HL-60 (cell line): Measurements from ENCODE around the gene KIDINS220.

Experiments
- DNase-seq, 2 experiments: peaks; one replicate each; pipeline ENCODE4 v3.0.0-alpha.2; 2010 to 2020; ENCODE audit warnings: low read depth in 1 of 2, low spot score in 1 of 2
- H3K27ac ChIP-seq: fragments of 250-450 bp; sonication (Bioruptor Pico); replicated peaks from 2 replicates; pipeline ENCODE4 v1.5.1; 2020; ENCODE audit warnings: mild to moderate bottlenecking, moderate library complexity
- H3K27me3 ChIP-seq: fragments of 250-450 bp; sonication (Bioruptor Pico); 2 replicates; pipeline ENCODE4 v1.5.1; 2021; ENCODE audit warnings: mild to moderate bottlenecking, moderate library complexity; ENCODE audit not compliant: insufficient read depth, poor library complexity, severe bottlenecking
- H3K4me3 ChIP-seq: replicated peaks from 2 replicates; pipeline ENCODE4 v1.5.1; 2011; ENCODE audit warnings: mild to moderate bottlenecking, control low read depth, low read length; ENCODE audit not compliant: insufficient read depth
- GABPA ChIP-seq: IDR thresholded peaks from 2 replicates; pipeline ENCODE4 v1.6.1; 2012; ENCODE audit warnings: low read depth
- POLR2AphosphoS5 ChIP-seq: IDR thresholded peaks from 2 replicates; pipeline ENCODE4 v1.6.1; 2012; ENCODE audit warnings: low read depth
- REST ChIP-seq: IDR thresholded peaks from 2 replicates; pipeline ENCODE4 v1.6.1; 2012; ENCODE audit warnings: low read depth; ENCODE audit not compliant: insufficient replicate concordance
- SPI1 ChIP-seq: IDR thresholded peaks from 2 replicates; pipeline ENCODE4 v1.6.1; 2012; ENCODE audit warnings: low read depth, mild to moderate bottlenecking, borderline replicate concordance
- TF ChIP-seq, protein P1 (sequence below): IDR thresholded peaks from one replicate; pipeline ENCODE4 v1.5.1; 2011; ENCODE audit warnings: low read length, control low read depth, inconsistent platforms; ENCODE audit not compliant: insufficient read depth

KIDINS220 gene

GRCh38 chr2:8861797-8862196 lies 24.4 kb upstream of the KIDINS220 start:
- Histone ChIP-seq H3K27me3 (peaks cover 8% of the 10 kb centered on the region), H3K4me3 (no peak overlapping the region), H3K27ac (no peak overlapping the region)
- TF ChIP-seq GABPA = no peak
- no peak for TF ChIP-seq REST
- TF ChIP-seq POLR2AphosphoS5 = no peak
- TF ChIP-seq, protein P1, sequence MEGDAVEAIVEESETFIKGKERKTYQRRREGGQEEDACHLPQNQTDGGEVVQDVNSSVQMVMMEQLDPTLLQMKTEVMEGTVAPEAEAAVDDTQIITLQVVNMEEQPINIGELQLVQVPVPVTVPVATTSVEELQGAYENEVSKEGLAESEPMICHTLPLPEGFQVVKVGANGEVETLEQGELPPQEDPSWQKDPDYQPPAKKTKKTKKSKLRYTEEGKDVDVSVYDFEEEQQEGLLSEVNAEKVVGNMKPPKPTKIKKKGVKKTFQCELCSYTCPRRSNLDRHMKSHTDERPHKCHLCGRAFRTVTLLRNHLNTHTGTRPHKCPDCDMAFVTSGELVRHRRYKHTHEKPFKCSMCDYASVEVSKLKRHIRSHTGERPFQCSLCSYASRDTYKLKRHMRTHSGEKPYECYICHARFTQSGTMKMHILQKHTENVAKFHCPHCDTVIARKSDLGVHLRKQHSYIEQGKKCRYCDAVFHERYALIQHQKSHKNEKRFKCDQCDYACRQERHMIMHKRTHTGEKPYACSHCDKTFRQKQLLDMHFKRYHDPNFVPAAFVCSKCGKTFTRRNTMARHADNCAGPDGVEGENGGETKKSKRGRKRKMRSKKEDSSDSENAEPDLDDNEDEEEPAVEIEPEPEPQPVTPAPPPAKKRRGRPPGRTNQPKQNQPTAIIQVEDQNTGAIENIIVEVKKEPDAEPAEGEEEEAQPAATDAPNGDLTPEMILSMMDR = no peak
- TF ChIP-seq SPI1 = no peak
- no peak for DNase-seq

GRCh38 chr2:8860239-8860638 lies 22.8 kb upstream of the KIDINS220 start:
- TF ChIP-seq POLR2AphosphoS5 (no peak), GABPA (no peak), SPI1 (no peak), REST (no peak)
- TF ChIP-seq, protein P1 = no peak
- H3K4me3 ChIP-seq = no peak overlapping the region
- no peak overlapping the region for H3K27ac ChIP-seq
- no peak for DNase-seq
- peaks cover 8% of the 10 kb centered on the region for H3K27me3 ChIP-seq

- no peak for DNase-seq
- H3K27ac ChIP-seq = no peak overlapping the region
- TF ChIP-seq GABPA (no peak), POLR2AphosphoS5 (no peak), SPI1 (no peak), REST (no peak)
- TF ChIP-seq, protein P1 = no peak
- H3K27me3 ChIP-seq = peaks cover 9% of the 10 kb centered on the region
- no peak overlapping the region for H3K4me3 ChIP-seq
Observed at GRCh38 chr2:8858910-8859309, 21.5 kb upstream of the KIDINS220 start.
